Prostate gland (tissue), 2 donors: ENCODE data around the gene NSD2. TPM values are rescaled to one million over a fixed set of nuclear protein-coding genes. Genes with fewer than 3 reads are reported as not detected.

Source experiments
- DNase-seq: peaks from one replicate; pipeline ENCODE4 v3.0.0-alpha.2; 2019; ENCODE audit warnings: low spot score
- H3K27ac ChIP-seq, 2 donors: fragments of 200-600 bp; sonication (generic); 2 replicates each; pipeline ENCODE4 v1.5.1; 2017 to 2019
- H3K27me3 ChIP-seq: fragments of 200-600 bp; sonication (generic); replicated peaks from 2 replicates; pipeline ENCODE4 v1.5.1; 2019; ENCODE audit not compliant: insufficient read depth
- H3K36me3 ChIP-seq, 2 donors: fragments of 200-600 bp; sonication (generic); 1 replicate in 1 of 2; 2 replicates in 1 of 2; pipeline versions ENCODE4 v1.5.1 to v1.8.1; 2017 to 2019
- H3K4me1 ChIP-seq: fragments of 200-600 bp; sonication (generic); replicated peaks from 2 replicates; pipeline ENCODE4 v1.5.1; 2019
- H3K4me3 ChIP-seq, 2 donors: fragments of 200-600 bp; sonication (generic); 2 replicates each; pipeline ENCODE4 v1.5.1; 2017 to 2019
- H3K9me3 ChIP-seq: fragments of 200-600 bp; sonication (generic); 2 replicates; pipeline ENCODE4 v1.5.1; 2017
- POLR2A ChIP-seq: fragments of 450-650 bp; IDR thresholded peaks from one replicate; pipeline ENCODE4 v1.6.1; 2016; ENCODE audit warnings: antibody characterized with exemption, mild to moderate bottlenecking
- POLR2AphosphoS5 ChIP-seq: sonication (generic); formaldehyde crosslinking; IDR thresholded peaks from one replicate; pipeline ENCODE4 v1.6.1; 2017; ENCODE audit warnings: antibody characterized with exemption
- WGBS: methylation state at CpG from one replicate; pipeline ENCODE4 v1.1.5; 2018; 5-methylcytosine and 5-hydroxymethylcytosine counted together
- intact Hi-C: fragments of 100-400 bp; cut with DNase I; formaldehyde crosslinking; loops from one replicate; pipeline ENCODE4 v1.14.2; 2022
- total RNA-seq, 2 donors: library from RNA; depleted of rRNA; stranded (reverse); fragments of >200 nt; gene quantifications; one replicate each; pipeline ENCODE4 v1.1.0, GENCODE V29; 2016
- TF ChIP-seq, protein P1 (sequence below), 4 experiments: fragments of 200-600 bp in 2 of 4; fragments of 450-650 bp in 2 of 4; sonication (generic) in 2 of 4; IDR thresholded peaks; 1 replicate in 3 of 4; 2 replicates in 1 of 4; pipeline ENCODE4 v1.5.1; 2016 to 2019; ENCODE audit warnings: antibody characterized with exemption in 4 of 4, mild to moderate bottlenecking in 2 of 4, moderate library complexity in 2 of 4

NSD2 gene
- total RNA-seq, 2 donors from 2014 or later, result 18.0 to 75.0 TPM

DNA sequence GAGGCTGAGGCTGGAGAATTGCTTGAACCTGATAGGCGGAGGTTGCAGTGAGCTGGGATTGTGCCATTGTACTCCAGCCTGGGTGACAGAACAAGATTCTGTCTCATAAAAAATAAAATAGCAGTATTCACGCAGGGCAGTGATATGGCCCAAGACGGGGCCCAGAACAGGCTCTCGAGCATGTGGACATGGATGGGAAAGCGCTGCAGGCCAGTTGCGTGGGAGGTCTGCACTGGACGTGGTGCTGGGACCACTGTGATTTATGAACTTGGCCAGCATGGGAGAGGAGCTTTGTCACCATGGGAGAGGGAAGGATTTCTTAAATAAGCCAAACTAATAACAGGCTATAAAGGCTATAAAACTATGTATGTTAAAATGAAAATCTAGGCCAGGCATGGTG is 51.6 kb downstream of the NSD2 start:
- Histone ChIP-seq H3K27me3 (no peaks in the 10 kb centered on the region), H3K9me3 (no peaks in the 10 kb centered on the region), H3K36me3 (no peaks in the 10 kb centered on the region), H3K4me3 (no peak overlapping the region), H3K27ac (no peak overlapping the region), H3K4me1 (no peaks in the 10 kb centered on the region)
- 94% methylated on average over 7 of the region's 7 CpGs for WGBS
- no peak for DNase-seq
- TF ChIP-seq, protein P1, sequence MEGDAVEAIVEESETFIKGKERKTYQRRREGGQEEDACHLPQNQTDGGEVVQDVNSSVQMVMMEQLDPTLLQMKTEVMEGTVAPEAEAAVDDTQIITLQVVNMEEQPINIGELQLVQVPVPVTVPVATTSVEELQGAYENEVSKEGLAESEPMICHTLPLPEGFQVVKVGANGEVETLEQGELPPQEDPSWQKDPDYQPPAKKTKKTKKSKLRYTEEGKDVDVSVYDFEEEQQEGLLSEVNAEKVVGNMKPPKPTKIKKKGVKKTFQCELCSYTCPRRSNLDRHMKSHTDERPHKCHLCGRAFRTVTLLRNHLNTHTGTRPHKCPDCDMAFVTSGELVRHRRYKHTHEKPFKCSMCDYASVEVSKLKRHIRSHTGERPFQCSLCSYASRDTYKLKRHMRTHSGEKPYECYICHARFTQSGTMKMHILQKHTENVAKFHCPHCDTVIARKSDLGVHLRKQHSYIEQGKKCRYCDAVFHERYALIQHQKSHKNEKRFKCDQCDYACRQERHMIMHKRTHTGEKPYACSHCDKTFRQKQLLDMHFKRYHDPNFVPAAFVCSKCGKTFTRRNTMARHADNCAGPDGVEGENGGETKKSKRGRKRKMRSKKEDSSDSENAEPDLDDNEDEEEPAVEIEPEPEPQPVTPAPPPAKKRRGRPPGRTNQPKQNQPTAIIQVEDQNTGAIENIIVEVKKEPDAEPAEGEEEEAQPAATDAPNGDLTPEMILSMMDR (IDR thresholded peaks at IDR 0.05), result no peak
- TF ChIP-seq POLR2AphosphoS5 (no peak), POLR2A (no peak)
- intact Hi-C loops, result no loop called here

DNA sequence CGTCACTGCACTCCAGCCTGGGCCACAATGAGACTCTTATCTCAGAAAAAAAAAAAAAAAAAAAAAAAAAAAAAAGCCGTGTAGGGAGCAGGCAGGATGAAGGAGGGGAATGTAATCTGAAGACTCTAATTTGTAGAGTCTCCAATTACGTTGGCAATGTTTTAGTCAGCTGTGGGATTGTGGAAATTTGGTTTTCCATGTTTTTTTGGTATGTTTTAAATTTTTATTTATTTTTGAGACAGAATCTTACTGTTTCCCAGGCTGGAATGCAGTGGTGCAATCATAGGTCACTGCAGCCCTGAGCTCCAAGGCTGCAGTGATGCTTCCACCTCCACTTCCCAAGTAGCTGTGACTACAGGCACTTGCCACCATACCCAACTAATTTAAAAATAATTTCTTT is 56.5 kb downstream of the NSD2 start:
- H3K27me3 ChIP-seq, result no peaks in the 10 kb centered on the region
- DNase-seq, result no peak
- TF ChIP-seq POLR2A (no peak), POLR2AphosphoS5 (no peak)
- TF ChIP-seq, protein P1 (IDR thresholded peaks at IDR 0.05), result no peak
- H3K9me3 ChIP-seq, result no peaks in the 10 kb centered on the region
- no peak overlapping the region for H3K27ac ChIP-seq
- H3K36me3 ChIP-seq, result no peaks in the 10 kb centered on the region
- WGBS, result 77% methylated on average over 3 of the region's 3 CpGs
- H3K4me1 ChIP-seq, result no peaks in the 10 kb centered on the region
- intact Hi-C loops, result no loop called here
- no peak overlapping the region for H3K4me3 ChIP-seq

DNA sequence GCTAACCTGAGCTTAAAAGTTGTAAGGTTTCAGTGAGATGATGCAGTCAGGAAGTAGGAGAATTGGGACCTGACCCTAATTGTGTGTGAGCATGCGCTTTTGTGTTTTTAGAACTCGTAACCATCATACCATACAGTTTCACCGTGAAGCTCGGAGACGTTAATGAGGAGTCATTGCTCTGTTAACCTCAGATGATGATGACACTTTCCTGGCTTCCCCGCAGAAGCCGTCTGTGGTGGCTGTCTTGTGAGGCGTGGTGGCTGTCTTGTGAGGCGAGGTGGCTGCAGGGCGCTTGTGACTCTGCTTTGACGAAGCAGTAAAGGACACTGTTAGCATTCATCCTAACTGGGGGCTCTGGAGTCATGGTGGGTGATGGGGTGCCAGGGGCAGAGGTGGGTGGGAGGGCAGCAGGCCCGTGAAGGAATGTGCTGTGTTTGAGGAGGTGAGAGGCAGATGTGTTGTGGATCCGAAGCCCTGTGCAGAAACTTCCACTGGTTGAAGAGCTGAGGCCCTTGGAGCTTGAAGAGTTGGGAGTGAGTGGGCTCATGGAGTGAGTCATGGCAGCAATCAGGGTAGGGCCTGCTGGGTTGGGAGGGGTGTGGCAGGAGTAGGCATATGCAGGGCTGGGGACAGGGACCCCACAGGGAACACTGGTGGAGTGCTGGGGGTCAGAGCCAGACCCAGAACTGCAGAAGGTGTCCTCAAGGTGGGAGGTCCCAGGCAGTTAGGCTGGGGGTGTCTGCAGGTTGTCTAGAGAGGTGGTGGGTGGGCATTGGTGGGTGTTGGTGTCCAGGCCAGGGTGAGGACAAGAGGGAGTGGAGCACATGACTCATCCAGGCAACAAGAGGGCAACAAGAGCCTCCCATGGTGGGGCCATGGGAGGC is 57.4 kb downstream of the NSD2 start:
- no peaks in the 10 kb centered on the region for H3K4me1 ChIP-seq
- no peak overlapping the region for H3K4me3 ChIP-seq
- intact Hi-C loops, result no loop called here
- 87% methylated on average over 13 of the region's 13 CpGs for WGBS
- H3K27ac ChIP-seq, result no peak overlapping the region
- no peaks in the 10 kb centered on the region for H3K27me3 ChIP-seq
- no peaks in the 10 kb centered on the region for H3K36me3 ChIP-seq
- no peaks in the 10 kb centered on the region for H3K9me3 ChIP-seq
- no peak for DNase-seq
- TF ChIP-seq POLR2AphosphoS5 (no peak), POLR2A (no peak)
- TF ChIP-seq, protein P1 (IDR thresholded peaks at IDR 0.05), result no peak

DNA sequence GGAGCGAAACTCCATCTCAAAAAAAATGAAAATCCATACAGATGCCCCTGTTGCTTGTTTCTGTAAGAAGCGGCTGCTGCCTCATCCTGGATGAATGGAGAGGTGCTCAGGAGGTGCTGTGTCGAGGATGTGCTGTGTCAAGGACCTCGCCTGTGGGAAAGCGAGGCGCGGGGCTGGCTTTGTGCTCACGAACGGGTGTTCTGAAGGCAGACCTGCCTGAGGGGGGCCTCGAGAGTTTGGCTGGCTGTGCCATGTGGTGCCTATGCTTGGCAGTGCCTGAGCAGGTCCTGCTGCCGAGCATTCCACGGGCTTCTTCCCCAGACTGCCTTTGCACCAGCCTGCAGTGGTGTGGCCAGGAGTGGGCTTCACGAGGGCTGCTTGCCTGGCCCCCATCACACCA is 61.5 kb downstream of the NSD2 start:
- WGBS, result 94% methylated on average over 12 of the region's 13 CpGs
- no peaks in the 10 kb centered on the region for H3K36me3 ChIP-seq

More for the DNA sequence above, 61.5 kb downstream of the NSD2 start:
- H3K9me3 ChIP-seq, result no peaks in the 10 kb centered on the region
- H3K27ac ChIP-seq, result no peak overlapping the region
- TF ChIP-seq POLR2A (no peak), POLR2AphosphoS5 (no peak)
- TF ChIP-seq, protein P1 (IDR thresholded peaks at IDR 0.05), result no peak
- H3K27me3 ChIP-seq, result no peaks in the 10 kb centered on the region
- intact Hi-C loops, result no loop called here
- H3K4me3 ChIP-seq, result no peak overlapping the region
- H3K4me1 ChIP-seq, result no peaks in the 10 kb centered on the region
- no peak for DNase-seq
